Effector memory CD4-positive, alpha-beta T cell (primary cell): Measurements from ENCODE around the gene LEFTY1.

Source experiments
- DNase-seq, 3 donors: peaks; one replicate each; pipeline ENCODE4 v3.0.0-alpha.2; 2020
- H3K27ac ChIP-seq: 2 replicates; pipeline ENCODE4 v1.7.0; 2013; ENCODE audit warnings: mild to moderate bottlenecking, low read length, moderate library complexity; ENCODE audit not compliant: insufficient read depth, poor library complexity, severe bottlenecking
- H3K27me3 ChIP-seq: replicated peaks from 2 replicates; pipeline ENCODE4 v1.7.0; 2013; ENCODE audit warnings: mild to moderate bottlenecking, low read length; ENCODE audit not compliant: insufficient read depth, control insufficient read depth, poor library complexity, severe bottlenecking
- H3K36me3 ChIP-seq: 2 replicates; pipeline ENCODE4 v1.7.0; 2013; ENCODE audit warnings: mild to moderate bottlenecking, low read length, moderate library complexity; ENCODE audit not compliant: control insufficient read depth, insufficient read depth
- H3K4me1 ChIP-seq: 2 replicates; pipeline ENCODE4 v1.7.0; 2013; ENCODE audit warnings: low read length, mild to moderate bottlenecking; ENCODE audit not compliant: control insufficient read depth, insufficient read depth, poor library complexity, severe bottlenecking
- H3K4me3 ChIP-seq: 2 replicates; pipeline ENCODE4 v1.7.0; 2013; ENCODE audit warnings: low read length, low read depth, mild to moderate bottlenecking; ENCODE audit not compliant: insufficient read depth, poor library complexity, severe bottlenecking
- H3K9me3 ChIP-seq: 2 replicates; pipeline ENCODE4 v1.7.0; 2013; ENCODE audit warnings: mild to moderate bottlenecking, low read length, moderate library complexity; ENCODE audit not compliant: control insufficient read depth

Gene LEFTY1

GRCh38 chr1:225873281-225873850 lies 15.6 kb downstream of the LEFTY1 start:
- Histone ChIP-seq H3K27me3 (no peaks in the 10 kb centered on the region), H3K4me1 (peaks cover 43% of the 10 kb centered on the region), H3K4me3 (no peak overlapping the region), H3K27ac (no peak overlapping the region), H3K9me3 (no peaks in the 10 kb centered on the region), H3K36me3 (peaks cover 90% of the 10 kb centered on the region)
- DNase-seq = no peak

GRCh38 chr1:225872075-225872430 lies 16.9 kb downstream of the LEFTY1 start:
- Histone ChIP-seq H3K27me3 (no peaks in the 10 kb centered on the region), H3K9me3 (no peaks in the 10 kb centered on the region), H3K36me3 (peaks cover 89% of the 10 kb centered on the region), H3K4me3 (no peak overlapping the region), H3K27ac (no peak overlapping the region), H3K4me1 (peaks cover 39% of the 10 kb centered on the region)
- no peak for DNase-seq

GRCh38 chr1:225871359-225872074 lies 17.4 kb downstream of the LEFTY1 start:
- Histone ChIP-seq H3K27ac (peak overlapping the region; percentile 2), H3K27me3 (no peaks in the 10 kb centered on the region), H3K9me3 (no peaks in the 10 kb centered on the region), H3K36me3 (peaks cover 90% of the 10 kb centered on the region), H3K4me3 (no peak overlapping the region), H3K4me1 (peaks cover 39% of the 10 kb centered on the region)
- DNase-seq = no peak

DNA sequence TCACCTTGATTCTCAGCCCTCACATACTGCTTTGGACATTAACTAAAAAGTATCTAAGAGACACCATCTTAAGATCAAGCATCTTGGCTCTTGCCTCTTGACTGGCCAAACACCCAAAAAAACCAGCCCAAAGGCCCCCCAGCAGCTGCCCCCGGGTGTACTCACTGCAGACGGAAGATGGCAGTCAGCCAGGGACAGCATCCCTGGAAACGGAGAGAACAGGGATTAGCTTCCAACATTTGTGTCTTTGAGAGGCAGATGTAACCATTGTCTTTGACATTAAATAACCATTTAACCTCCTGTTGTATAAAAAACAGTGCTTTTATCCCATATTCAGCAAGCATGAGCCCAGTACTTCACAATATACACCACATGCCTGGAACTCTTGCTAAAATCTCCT lies 18.0 kb downstream of the LEFTY1 start:
- DNase-seq = no peak
- H3K27me3 ChIP-seq = no peaks in the 10 kb centered on the region
- H3K27ac ChIP-seq = peak overlapping the region; percentile 2
- peaks cover 87% of the 10 kb centered on the region for H3K36me3 ChIP-seq
- no peaks in the 10 kb centered on the region for H3K9me3 ChIP-seq
- no peak overlapping the region for H3K4me3 ChIP-seq
- peaks cover 39% of the 10 kb centered on the region for H3K4me1 ChIP-seq

DNA sequence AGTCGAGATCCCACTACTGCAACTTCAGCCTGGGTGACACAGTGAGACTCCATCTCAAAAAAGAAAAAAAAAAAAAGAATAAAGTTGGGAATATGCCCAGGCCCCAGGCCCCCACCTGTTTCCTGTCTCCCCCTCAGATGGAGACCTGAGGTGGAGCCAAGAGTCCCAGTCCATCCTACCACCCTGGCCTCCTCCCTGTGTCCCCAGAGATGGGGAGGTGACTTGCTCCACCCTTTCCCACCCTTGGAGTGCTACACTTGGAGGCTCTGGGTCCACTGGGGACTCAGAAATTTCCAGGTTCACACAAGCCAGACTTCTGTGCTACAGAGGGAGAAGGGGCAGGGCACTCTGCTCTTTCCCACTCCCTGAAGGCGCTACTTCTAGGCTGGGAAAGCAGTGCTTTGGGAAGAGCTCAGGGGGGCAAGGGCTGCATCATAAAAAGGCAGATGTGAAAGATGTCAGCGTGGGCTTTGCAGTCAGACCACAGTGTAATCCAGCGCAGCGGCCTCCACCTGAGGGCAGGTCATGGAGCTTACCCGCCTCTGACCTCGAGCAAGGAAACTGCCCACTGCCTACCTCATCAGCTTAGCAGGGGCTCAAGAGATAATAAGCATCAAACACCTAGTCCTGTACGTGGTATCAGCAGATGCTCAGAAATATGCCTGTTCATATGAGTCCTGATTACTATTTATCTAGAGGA lies 20.2 kb downstream of the LEFTY1 start:
- peaks cover 40% of the 10 kb centered on the region for H3K4me1 ChIP-seq
- no peaks in the 10 kb centered on the region for H3K9me3 ChIP-seq
- no peak for DNase-seq
- H3K36me3 ChIP-seq = peaks cover 90% of the 10 kb centered on the region
- no peak overlapping the region for H3K27ac ChIP-seq
- no peak overlapping the region for H3K4me3 ChIP-seq
- no peaks in the 10 kb centered on the region for H3K27me3 ChIP-seq

GRCh38 chr1:225866981-225867380 lies 22.0 kb downstream of the LEFTY1 start:
- Histone ChIP-seq H3K27ac (peak overlapping the region; percentile 59), H3K36me3 (peaks cover 87% of the 10 kb centered on the region)

GRCh38 chr1:225866061-225866837 lies 22.7 kb downstream of the LEFTY1 start:
- no peaks in the 10 kb centered on the region for H3K9me3 ChIP-seq
- H3K36me3 ChIP-seq = peaks cover 87% of the 10 kb centered on the region
- peak; percentile 39 to 69 (median 49) for DNase-seq
- H3K4me1 ChIP-seq = peaks cover 35% of the 10 kb centered on the region
- no peaks in the 10 kb centered on the region for H3K27me3 ChIP-seq
- H3K27ac ChIP-seq = peak overlapping the region; percentile 59
- H3K4me3 ChIP-seq = no peak overlapping the region

More at GRCh38 chr1:225866981-225867380, 22.0 kb downstream of the LEFTY1 start:
- Histone ChIP-seq H3K27me3 (no peaks in the 10 kb centered on the region), H3K9me3 (no peaks in the 10 kb centered on the region), H3K4me1 (peaks cover 35% of the 10 kb centered on the region), H3K4me3 (no peak overlapping the region)
- no peak for DNase-seq

GRCh38 chr1:225865514-225865913 lies 23.4 kb downstream of the LEFTY1 start:
- no peaks in the 10 kb centered on the region for H3K27me3 ChIP-seq
- no peak for DNase-seq
- peaks cover 35% of the 10 kb centered on the region for H3K4me1 ChIP-seq
- H3K27ac ChIP-seq = peak overlapping the region; percentile 59
- H3K4me3 ChIP-seq = no peak overlapping the region
- peaks cover 87% of the 10 kb centered on the region for H3K36me3 ChIP-seq
- no peaks in the 10 kb centered on the region for H3K9me3 ChIP-seq

DNA sequence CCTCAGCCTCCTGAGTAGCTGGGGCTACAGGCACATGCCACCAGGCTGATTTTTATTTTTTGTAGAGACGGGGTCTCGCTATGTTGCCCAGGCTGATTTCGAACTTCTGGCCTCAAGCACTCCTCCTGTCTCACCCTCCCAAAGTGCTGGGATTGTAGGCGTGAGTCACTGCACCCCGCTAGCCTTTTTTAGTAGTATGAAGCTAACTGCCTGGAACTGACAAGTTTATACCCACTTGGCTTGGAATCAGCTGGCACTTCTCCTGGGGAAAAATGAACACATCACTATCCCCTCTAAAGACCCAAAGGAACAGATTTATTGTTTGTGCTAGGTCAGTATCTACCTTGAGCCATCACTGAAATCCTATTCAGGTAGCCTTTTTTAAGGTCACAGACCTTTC lies 25.8 kb downstream of the LEFTY1 start:
- Histone ChIP-seq H3K9me3 (no peaks in the 10 kb centered on the region), H3K4me1 (peaks cover 29% of the 10 kb centered on the region), H3K4me3 (no peak overlapping the region), H3K27me3 (no peaks in the 10 kb centered on the region), H3K36me3 (peaks cover 90% of the 10 kb centered on the region), H3K27ac (no peak overlapping the region)
- DNase-seq = no peak
